Stimulated activated CD8-positive, alpha-beta memory T cell treated with anti-CD3 and anti-CD28 coated beads, Interleukin-12 subunit alpha, Interleukin-12 subunit beta, amount 100 ng/mL, for 1 hour (primary cell): Measurements from ENCODE around the gene SRRM2.

Experiments
- DNase-seq: peaks from one replicate; pipeline ENCODE4 v3.0.0-alpha.2; 2020; ENCODE audit warnings: low read depth

SRRM2 gene

GRCh38 chr16:2752035-2752849 is at the start of gene SRRM2:
SRRM2 (plus strand) TSS chr16:2752638; CDS start chr16:2756365, 3,727 bp downstream.
- peak; percentile 91 for DNase-seq

DNA sequence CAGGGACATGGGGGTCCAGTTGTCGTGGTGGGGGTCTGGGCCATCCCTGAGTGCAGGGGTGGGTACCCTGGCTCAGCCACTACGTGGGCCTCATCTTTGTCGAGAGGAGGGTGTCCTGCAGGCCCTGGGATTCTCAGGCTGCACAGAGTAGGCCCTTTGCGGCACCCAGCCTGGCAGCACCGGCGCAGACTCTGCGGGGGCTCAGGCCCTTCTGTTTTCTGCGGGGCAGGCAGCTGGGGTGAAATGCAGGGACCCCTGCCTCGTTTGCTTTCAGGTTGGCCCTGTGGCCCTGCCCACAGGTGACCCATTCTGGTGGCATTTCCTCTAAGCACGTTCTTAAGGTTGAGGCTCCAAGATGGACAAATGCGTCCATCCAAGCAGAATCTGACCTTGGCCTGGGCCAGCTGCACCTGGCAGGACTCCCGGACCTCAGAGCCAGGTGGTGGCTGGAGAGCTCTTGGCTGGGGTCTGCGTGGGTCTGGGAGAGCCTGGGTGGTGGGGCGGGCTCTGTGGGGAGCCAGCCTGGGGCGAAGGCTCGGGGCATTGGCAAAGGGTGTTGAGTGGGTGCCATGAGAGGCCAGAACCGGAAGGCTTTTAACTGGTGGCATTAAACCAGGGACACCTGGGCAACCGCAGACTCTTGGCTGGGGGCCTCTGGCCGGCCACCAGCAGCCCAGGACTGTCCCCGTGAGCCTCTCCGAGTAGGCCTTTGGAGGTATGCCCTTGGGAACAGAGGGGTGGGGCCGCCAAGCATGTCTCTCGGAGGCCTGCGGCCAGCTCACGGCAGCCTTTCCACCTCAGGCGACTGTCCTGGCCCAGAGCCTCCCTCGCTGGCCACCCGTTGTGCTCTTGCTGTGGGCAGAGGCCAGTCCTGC is 49.3 kb upstream of the SRRM2 start:
- no peak for DNase-seq

DNA sequence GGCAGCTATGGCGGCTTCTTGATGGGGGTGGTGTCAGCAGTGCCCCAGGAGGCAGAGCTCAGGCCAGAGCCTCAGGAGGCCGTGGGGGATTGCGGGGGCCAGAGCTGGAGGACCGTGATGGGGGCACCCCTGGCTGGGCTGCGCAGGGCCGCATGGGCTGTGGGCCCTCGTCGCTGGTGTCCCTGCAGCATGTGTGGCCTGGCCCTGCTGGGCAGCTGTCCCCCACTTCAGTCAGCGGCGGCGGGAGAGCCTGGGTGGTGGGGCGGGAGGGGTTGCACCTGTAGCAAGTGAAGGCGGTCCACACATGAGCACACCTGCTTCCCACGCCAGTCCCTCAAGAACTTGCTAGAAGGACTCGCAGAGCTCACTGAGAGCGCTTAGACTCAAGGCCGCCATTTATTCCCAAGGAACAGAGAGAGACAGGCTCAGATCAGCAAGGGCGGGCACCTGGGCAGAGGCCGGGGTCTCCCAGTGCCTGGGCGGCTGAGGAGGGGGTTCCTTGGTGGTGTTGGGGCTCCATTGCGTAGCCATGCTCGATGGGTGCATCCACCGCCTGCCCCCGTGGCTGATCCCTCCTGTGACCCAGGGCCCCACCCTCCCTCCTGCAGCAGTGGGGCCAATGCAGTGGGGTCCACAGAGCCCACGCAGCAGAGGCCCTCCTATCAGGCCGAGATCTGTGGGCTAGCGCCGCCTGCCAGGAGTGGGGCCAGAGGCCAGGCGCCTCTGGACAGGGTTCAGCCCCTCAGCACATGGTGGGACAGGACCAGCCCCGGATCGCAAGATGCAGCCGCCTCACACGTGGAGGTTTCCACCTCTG is 48.1 kb upstream of the SRRM2 start:
- DNase-seq = no peak

DNA sequence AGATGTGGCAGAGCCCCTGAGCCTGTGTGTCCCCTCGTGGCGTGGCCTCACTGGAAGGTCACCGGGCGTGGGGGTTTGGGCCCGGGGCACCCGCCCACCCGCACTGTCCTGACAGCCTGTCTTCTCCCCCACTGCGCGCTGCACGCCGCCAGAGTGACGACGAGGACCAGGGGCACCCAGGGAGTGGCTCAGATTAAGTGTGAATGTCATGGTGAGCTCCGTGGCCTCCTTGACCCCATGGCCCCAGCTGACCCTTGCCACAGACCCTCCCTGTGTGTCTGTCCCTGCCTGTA is 47.5 kb upstream of the SRRM2 start:
- no peak for DNase-seq

GRCh38 chr16:2705351-2705750 is 47.1 kb upstream of the SRRM2 start:
- no peak for DNase-seq

DNA sequence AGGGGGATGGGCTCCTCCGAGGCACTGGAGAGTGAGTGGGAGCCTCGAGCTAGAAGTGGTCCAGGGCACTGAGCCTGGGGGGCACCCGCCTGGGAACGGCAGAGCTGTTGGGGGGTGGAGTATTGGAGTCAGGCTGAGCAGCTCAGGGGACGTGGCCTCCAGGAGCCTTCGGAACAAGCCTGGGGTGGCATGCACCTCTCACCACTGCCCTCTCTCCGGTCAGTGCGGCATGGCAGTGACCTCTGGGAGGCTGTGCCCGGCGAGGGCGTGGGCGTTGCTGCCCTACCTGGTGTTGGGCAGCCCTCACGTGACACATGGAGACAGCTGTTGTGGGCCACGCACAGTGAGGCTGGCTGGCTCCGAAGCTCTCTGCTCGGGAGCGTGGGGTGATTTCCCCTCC is 46.4 kb upstream of the SRRM2 start:
- no peak for DNase-seq

- DNase-seq = no peak
Measured at GRCh38 chr16:2706611-2707311, 45.7 kb upstream of the SRRM2 start.

DNA sequence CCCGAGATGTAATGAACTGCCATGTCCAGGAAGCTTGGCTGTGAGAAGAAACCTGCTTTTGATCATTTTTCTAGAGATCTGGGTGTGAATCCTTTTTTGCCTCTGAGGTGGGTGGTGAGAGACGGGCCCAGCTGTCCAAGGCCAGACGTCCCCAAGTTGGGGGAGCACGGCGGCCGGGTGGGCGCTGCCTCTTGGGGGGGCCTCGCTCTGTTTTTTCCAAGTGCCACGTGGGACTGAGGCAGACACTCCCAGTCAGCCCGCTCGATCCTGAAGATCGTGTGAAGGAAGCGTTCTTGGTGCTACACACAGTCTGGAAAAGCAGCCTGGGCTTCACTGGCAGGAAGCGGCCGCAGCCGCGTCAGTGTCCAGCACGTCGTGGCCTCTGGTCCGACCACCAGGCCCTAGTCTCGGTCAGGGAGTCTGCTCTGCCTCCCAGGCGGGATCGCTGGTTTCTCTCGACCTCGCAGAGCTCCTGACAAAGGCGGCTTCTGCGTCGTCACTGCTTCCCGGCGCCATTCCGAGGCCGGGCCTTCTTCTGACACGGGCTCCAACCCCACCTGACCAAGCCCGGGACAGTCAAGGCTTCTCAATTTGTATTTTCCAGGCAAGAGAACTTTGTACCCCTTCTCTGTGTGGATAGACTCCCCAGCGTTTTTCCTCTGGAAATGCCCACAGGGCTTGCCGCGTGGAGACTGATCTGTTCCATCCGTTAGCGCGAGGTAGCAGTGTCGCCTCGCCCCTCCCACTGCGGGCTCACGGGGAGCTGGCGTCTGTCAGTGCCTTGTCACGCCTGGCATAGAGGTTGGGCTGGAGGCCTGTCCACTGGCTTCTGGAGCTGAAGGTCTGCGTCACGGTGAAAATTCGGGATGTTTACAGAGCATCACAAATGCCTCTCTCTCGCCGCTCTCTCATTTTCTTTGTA is 44.8 kb upstream of the SRRM2 start:
- no peak for DNase-seq

DNA sequence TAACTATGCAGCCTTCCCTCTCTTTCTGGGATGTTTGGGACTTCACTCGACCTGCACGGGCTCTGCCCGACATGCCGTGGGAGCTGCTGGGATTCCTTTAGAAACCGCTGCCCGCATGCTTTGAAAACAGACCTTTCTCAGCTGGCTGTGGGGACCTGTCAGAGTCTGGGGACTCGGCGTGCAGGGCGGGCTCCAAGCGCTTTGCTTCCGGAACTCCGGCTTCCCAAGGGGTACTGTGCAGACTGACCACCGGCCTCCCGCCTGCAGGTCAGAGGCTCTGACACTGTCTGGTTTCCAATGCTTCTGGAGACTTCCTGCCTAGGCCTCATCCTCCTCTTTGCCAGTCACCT is 44.2 kb upstream of the SRRM2 start:
- no peak for DNase-seq

DNA sequence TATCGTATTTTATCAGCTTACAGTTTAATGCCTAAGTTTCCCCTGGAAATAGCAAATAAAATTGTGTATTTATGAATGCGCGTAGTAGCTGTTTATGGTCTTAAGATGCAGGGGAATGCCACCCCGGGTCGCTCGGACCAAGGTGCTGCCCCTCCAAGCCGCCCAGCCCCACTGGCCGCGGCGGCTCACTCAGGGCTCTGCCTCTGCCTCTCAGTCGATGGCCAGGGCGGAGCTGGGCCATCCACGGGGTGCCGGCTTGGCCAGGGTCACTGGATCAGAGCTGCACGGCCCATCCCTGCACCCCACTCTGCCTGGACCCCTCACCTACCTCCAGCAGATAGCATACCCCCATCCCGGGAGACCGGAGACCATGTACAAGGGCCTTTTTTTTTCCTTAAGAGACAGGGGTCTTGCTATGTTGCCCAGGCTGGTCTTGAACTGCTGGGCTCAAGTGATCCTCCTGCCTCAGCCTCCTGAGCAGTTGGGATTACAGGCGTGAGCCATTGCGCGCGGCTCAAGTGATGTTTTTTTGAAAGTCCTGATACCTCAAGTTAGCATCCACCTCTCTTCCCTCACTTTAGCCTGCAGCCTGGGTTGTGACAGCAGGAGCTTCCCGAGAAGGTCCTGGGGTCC is 43.4 kb upstream of the SRRM2 start:
- no peak for DNase-seq

- no peak for DNase-seq
Measured at GRCh38 chr16:2709588-2709984, 42.9 kb upstream of the SRRM2 start.

DNA sequence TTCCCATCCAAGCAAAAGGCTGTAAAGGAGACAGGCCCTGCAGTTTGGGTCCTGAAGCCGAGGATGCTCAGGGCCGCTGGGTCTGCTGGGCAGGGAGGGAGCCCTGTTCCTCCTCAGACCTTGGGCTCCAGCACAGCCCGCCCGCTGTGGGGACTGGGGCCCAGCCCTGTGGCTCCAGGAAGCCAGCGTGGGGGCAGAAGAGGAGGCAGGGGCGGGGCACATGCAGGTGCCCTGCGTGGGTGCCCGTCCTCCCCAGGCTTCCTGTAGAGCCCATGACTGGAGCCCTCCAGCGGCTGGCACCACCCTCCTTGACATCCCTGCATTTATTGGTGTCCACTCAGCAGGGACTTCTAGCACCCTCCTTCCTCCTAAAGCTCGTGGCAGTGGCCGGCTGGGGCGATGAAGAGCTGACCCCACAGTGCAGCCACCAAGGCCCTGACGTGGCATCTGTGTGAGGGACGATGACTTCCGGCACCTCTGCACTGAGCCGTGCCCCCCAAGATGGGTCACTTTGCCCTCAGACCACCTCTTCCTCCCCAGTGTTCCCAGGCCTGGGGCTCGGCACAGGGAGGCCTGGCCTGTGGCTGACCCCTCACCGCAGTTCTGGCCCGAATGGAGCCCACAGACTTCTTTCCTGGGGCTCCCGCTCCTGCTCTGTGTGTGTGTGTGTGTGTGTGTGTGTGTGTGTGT is 42.3 kb upstream of the SRRM2 start:
- no peak for DNase-seq

- no peak for DNase-seq
Measured at GRCh38 chr16:2710711-2711231, 41.7 kb upstream of the SRRM2 start.

- DNase-seq = no peak
Measured at GRCh38 chr16:2711370-2712062, 40.9 kb upstream of the SRRM2 start.

DNA sequence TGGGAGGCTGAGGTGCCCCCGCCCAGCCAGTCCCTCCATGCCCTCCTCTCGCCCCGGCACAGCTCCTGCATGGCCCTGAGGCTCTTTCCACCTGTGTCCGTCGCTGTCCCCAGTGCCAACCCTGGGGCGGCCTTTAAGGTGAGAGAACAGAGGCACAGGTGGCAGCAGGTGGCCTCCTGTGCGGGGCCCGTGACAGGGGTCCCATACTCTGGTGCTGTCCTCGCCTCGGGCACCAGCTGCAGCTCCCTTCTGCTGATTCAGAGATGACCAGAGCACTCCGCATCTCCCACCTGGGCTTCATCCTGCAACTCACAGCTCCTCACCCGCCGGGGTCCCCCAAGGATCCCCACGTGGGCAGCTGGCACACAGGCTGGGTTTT is 40.4 kb upstream of the SRRM2 start:
- DNase-seq = no peak

GRCh38 chr16:2712546-2712945 is 39.9 kb upstream of the SRRM2 start:
- DNase-seq = no peak

- DNase-seq = no peak
Measured at GRCh38 chr16:2713523-2713922, 38.9 kb upstream of the SRRM2 start.

- DNase-seq = no peak
Measured at GRCh38 chr16:2713985-2714774, 38.3 kb upstream of the SRRM2 start.
